Nucleus accumbens (tissue), 56 donors: Measurements from ENCODE around the gene ATP6V1D.
"Not testable (repeated sequence)": the region's sequence is repeated elsewhere in the genome, so short reads cannot be mapped to it uniquely, and the experiment has no call there.

Source experiments
- DNase-seq, 56 donors: peaks; one replicate each; lab custom pipeline; 2025; lab: John Stamatoyannopoulos, UW

Gene ATP6V1D

GRCh38 chr14:67359775-67360469, at the start of gene ATP6V1D, which contains the start of gene EIF2S1:
Gene ATP6V1D, minus strand, starts transcription at chr14:67359804. Its CDS starts 106 bp downstream, at chr14:67359698.
Gene EIF2S1, plus strand, starts transcription at chr14:67360328. Its CDS starts 4,440 bp downstream, at chr14:67364768.
- peak; percentile 90 to 100 (median 99) for DNase-seq

- DNase-seq, result not testable (repeated sequence)
These were observed 48.7 kb upstream of the ATP6V1D start for GRCh38 chr14:67408122-67408801.

GRCh38 chr14:67405771-67406170, 46.2 kb upstream of the ATP6V1D start:
- DNase-seq, result no peak

- no peak for DNase-seq
These were observed 40.8 kb upstream of the ATP6V1D start for GRCh38 chr14:67400434-67400833.

- no peak for DNase-seq
These were observed 37.9 kb upstream of the ATP6V1D start for GRCh38 chr14:67397536-67397935.

GRCh38 chr14:67396381-67396970, 36.9 kb upstream of the ATP6V1D start:
- no peak for DNase-seq

GRCh38 chr14:67395876-67396189, 36.2 kb upstream of the ATP6V1D start:
- DNase-seq, result no peak

GRCh38 chr14:67395086-67395875, 35.7 kb upstream of the ATP6V1D start:
- no peak for DNase-seq

GRCh38 chr14:67393689-67394088, 34.1 kb upstream of the ATP6V1D start:
- DNase-seq, result no peak

- DNase-seq, result no peak
These were observed 33.2 kb upstream of the ATP6V1D start for GRCh38 chr14:67392800-67393199.

- DNase-seq, result no peak
These were observed 32.5 kb upstream of the ATP6V1D start for GRCh38 chr14:67392123-67392522.

- DNase-seq, result no peak
These were observed 31.7 kb upstream of the ATP6V1D start for GRCh38 chr14:67391268-67391667.

- DNase-seq, result no peak
These were observed 30.4 kb upstream of the ATP6V1D start for GRCh38 chr14:67389811-67390534.

GRCh38 chr14:67389275-67389674, 29.7 kb upstream of the ATP6V1D start:
- DNase-seq, result no peak

GRCh38 chr14:67387195-67387594, 27.6 kb upstream of the ATP6V1D start:
- DNase-seq, result no peak

GRCh38 chr14:67385618-67386017, 26.0 kb upstream of the ATP6V1D start:
- no peak for DNase-seq

GRCh38 chr14:67385120-67385519, 25.5 kb upstream of the ATP6V1D start:
- DNase-seq, result no peak

GRCh38 chr14:67377916-67378315, 18.3 kb upstream of the ATP6V1D start:
- no peak for DNase-seq

GRCh38 chr14:67373347-67373746, 13.7 kb upstream of the ATP6V1D start:
- DNase-seq, result no peak

GRCh38 chr14:67372833-67373232, 13.2 kb upstream of the ATP6V1D start:
- no peak for DNase-seq
